ENCODE measurements around the gene CCDC177.

The CCDC177 gene

GRCh38 chr14:69569859-69570258 is 4.8 kb downstream of the CCDC177 start:
- DNase-seq (ENCODE audit: extremely low read depth in 1 of 2, low read depth in 1 of 2): no peak

GRCh38 chr14:69567563-69567962 is 7.1 kb downstream of the CCDC177 start:
- no peak for DNase-seq (ENCODE audit: extremely low read depth in 1 of 2, low read depth in 1 of 2)

- no peak for DNase-seq (ENCODE audit: extremely low read depth in 1 of 2, low read depth in 1 of 2)
Observed at GRCh38 chr14:69561893-69562292, 12.8 kb downstream of the CCDC177 start.

- DNase-seq (ENCODE audit: extremely low read depth in 1 of 2, low read depth in 1 of 2): no peak
Observed at GRCh38 chr14:69560826-69561225, 13.8 kb downstream of the CCDC177 start.

DNA sequence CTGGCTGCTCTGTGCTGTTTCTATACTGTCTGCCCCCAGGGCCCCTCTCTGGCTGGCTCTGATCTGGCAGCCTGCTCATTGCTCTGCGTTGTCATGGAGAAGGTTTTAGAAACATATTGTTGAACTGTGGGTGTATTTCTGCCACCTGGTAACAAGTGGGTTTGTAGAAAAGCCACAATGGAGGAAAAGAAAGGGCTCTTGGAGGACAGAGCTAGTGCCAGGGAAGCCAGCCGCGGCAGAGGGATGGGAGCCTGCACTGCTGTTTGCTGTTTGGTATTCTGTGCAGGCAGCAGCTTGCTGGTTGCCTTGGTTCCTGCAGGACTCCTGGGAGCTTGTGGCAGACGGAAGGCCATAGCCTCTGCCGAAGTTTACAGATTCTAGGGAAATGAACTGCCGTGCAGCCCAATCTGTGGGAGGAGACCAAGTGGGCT is 15.1 kb downstream of the CCDC177 start:
- DNase-seq (ENCODE audit: extremely low read depth in 1 of 2, low read depth in 1 of 2): no peak

- no peak for DNase-seq (ENCODE audit: extremely low read depth in 1 of 2, low read depth in 1 of 2)
Observed at GRCh38 chr14:69558774-69559173, 15.9 kb downstream of the CCDC177 start.

- no peak for DNase-seq (ENCODE audit: extremely low read depth in 1 of 2, low read depth in 1 of 2)
Observed at GRCh38 chr14:69554500-69554899, 20.2 kb downstream of the CCDC177 start.

GRCh38 chr14:69553252-69553651 is 21.4 kb downstream of the CCDC177 start:
- no peak for DNase-seq (ENCODE audit: extremely low read depth in 1 of 2, low read depth in 1 of 2)

GRCh38 chr14:69551511-69551910 is 23.2 kb downstream of the CCDC177 start:
- DNase-seq (ENCODE audit: extremely low read depth in 1 of 2, low read depth in 1 of 2): no peak

GRCh38 chr14:69548566-69548965 is 26.1 kb downstream of the CCDC177 start:
- DNase-seq (ENCODE audit: extremely low read depth in 1 of 2, low read depth in 1 of 2): no peak

DNA sequence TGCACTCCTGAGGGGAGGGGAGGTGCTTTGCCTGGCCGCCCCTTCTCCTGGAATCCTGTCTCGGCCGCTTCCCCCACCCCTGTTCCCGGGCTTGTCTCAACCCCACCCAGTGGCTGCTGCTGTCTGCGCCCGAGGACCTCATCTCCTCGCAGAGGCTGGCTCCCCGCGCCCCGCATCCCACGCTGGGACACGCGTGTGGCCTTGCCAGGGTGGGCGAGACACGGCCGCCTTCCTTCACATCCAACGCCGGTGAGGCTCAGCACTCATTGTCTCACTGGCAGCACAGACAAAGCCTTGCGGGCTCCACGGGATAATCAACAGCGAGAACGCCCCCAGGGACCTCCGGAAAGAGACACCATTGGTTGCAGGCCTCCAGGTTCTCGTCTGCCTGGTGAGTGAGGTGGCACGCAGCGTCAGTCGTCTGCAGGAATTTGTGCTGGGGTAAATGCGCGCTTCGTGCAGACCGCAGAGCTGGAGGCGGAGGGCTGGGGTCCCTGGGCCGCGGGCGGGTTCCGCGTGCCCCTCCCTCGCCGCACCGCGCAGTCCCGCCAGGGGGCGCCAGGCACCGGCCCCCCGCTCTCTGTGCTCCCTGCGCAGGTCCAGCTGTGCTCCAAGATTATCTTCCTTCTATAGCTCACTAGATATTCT is 26.8 kb downstream of the CCDC177 start:
- DNase-seq (ENCODE audit: extremely low read depth in 1 of 2, low read depth in 1 of 2): peak in 1 of 2 donors; percentile 5

DNA sequence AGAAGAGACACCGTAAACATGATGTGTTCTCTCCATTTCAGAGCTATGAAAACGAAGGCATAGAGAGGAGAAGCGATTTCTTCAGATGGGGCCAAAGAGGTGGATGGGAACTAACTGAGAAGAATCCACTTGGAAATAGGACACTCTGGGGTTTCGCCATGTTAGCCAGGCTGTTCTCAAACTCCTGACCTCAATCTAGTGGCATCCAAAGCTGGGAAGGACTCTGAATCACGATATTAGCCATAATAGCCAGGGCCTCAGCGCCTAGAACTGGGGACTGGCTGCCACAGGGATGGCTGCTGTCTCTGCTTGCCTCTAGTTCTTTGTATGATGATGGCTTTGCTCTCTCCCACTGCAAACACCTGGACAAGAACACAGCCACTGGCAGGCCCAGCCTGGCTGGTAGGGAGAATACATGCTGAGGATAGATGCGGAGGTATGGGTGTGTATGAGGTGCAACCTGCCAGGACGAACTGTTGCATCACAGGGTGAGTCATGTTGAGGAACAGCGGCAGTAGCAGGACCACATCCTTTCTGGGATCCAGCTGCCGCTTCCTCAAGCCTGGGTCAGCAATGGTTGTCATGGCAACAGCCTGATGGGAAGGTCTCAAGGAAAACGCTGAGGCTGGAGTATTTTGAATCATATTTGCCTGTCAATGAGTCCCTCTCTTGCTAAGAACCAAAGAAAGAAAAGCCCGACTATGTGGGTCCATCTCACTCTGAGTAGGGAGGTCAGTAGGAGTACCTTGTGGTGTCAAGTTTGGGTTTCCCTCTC is 31.1 kb downstream of the CCDC177 start:
- peak; percentile 16 to 32 for DNase-seq (ENCODE audit: extremely low read depth in 1 of 2, low read depth in 1 of 2)

DNA sequence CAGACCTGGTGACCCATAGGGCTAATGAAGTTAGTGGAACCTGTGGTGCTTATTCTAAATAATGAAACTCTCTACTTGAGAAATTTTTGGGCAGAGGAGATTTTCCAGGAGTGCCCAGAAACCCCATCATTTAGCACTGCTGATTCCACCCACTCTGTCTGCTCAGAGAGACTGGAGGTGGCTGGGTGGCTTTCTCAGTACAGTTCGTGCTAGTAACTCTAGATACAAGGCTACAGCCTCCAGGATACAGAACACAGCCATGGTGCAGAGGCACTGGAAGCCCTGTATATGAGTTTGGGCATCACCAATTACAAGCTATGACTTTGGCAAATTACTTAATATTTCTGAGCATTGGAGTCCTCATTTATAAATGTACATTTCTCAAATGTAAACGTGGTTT is 32.4 kb downstream of the CCDC177 start:
- no peak for DNase-seq (ENCODE audit: extremely low read depth in 1 of 2, low read depth in 1 of 2)

DNA sequence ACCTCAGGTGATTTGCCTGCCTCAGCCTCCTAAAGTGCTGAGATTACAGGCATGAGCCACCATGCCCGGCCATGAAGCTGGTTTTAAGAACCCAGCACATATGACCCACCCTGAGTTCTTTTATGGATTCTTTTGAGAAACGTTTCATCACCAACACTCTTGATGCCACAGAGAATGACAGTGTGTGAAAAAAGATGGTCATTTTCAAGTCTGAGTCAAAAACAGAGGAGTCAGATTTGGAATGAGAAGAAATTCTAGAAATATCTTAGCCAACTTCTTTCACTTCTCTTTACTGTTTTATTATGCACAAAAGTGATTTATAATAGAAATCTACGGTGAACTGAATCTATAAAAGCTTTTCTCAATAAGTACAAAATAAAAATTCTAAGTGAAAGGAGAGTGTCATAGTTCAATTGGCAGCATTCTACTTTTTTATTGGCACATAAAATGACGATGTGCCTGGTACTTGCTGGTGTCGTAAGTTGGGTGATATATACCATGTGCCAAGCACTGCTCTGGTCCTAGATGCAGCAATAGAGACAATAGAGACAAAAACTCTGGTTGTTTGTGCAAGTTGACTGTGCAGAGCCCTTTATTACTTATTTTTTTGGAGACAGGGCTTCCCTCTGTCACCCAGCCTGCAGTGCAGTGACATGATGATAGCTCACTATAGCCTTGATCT is 33.9 kb downstream of the CCDC177 start:
- DNase-seq (ENCODE audit: extremely low read depth in 1 of 2, low read depth in 1 of 2): no peak

- no peak for DNase-seq (ENCODE audit: extremely low read depth in 1 of 2, low read depth in 1 of 2)
Observed at GRCh38 chr14:69539631-69540410, 34.9 kb downstream of the CCDC177 start.

DNA sequence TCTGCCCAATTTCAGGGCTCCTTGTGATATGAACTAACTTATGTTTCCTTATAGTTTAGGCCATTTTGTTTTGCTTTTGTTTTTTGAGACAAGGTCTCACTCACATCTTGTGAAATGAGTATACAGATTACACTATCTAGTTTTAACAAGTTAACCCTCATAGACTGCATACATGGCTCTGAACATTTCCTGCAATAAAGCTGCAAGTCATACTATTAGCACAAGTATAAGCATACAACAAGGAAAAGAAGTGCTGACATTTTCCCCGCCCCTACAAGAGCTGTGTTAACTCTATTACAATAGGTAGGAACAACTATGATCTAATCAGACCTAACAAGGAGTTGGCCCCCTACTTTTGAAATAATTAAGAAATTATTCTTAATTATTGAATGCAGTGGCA is 35.9 kb downstream of the CCDC177 start:
- no peak for DNase-seq (ENCODE audit: extremely low read depth in 1 of 2, low read depth in 1 of 2)

DNA sequence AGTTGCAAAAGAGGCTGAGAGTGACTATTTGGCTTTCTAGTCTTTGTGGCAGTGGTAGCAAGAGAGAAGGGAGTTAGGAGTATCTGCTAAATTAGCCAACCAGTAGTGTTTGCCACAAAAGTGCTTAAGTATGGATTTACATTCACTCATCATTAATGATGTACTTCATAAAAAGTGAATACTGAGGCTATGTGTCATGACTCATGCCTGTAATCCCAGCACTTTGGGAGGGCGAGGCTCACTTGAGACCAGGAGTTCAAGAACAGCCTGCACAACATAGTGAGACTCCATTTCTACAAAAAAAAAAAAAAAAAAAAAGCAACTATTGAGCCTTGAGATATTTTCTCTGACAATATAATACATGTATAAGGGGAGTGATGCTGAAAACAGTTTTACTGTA is 36.8 kb downstream of the CCDC177 start:
- no peak for DNase-seq (ENCODE audit: extremely low read depth in 1 of 2, low read depth in 1 of 2)

GRCh38 chr14:69536971-69537370 is 37.7 kb downstream of the CCDC177 start:
- no peak for DNase-seq (ENCODE audit: extremely low read depth in 1 of 2, low read depth in 1 of 2)

DNA sequence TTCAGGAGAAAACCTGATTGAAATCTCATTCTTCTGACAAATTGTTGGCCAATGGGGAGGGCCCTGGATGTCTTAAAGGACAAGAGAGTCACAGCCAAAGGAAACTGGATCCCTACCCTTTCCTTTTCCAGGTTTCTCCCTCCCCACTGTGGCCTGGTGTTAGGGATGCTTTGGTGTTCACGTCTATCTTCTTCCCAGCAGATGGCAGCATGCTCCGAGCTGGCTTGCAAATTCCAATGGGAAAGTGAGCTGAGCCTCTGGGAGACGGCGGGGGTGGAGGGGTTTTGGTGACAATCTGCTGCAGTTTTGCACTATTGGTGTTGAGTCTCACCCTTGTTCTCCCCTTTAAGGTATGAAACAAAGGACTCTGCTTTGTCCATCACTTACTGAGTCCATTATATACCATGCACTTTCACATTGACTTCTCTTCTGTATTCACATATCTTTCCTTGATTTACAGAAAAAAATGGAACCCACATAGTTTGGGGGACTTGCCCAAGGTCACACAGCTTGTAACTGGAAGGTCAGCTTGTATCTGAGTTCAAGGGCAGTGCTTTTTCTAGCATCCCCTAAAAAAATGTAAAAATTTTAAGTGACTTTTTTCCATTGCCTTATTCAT is 39.3 kb downstream of the CCDC177 start:
- DNase-seq (ENCODE audit: extremely low read depth in 1 of 2, low read depth in 1 of 2): no peak

DNA sequence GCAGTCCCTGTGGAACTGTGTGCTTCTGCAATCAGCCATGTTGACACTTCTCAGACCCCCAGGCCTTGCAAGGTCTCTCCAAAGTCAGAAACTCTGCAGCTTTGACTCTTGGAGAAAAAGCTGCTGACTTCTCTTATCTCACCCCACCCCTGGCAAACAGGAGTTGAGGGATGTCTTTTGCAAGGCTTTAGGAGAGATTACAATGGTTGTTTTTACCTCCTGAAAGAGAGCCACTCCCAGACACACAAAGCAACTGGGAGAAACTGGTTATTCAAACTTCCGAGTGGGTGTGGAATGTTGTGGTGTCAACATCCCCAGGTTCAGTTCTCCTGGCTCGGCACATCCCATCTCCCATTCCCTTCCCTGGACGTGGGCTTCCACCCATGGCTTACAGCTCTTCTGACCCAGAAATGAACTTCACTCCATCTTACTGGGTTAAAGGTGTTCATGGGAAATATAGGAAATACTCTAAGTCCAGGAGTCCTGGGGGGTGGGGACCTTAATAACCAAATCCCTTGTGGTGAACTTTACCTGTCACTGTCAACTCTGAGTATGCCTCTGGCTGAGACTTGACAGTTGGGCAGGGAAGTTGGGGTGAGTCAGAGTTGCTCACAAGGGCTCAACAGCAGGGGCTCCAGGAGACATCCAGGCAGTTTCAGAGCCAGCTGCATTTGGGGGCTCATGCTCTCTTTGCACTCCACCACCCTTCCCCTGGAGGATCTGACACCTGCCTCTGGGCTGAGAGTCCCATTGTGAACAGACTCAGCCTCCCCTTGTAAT is 41.9 kb downstream of the CCDC177 start:
- no peak for DNase-seq (ENCODE audit: extremely low read depth in 1 of 2, low read depth in 1 of 2)
